GM21576 (cell line): Measurements from ENCODE around the gene LRRN3.

Source experiments
- ATAC-seq: cut with Tn5 transposase; IDR thresholded peaks from one replicate; pipeline ENCODE4 v1.9.1; 2021; ENCODE audit warnings: mild to moderate bottlenecking, moderate library complexity; ENCODE audit not compliant: unreplicated experiment

Gene LRRN3

DNA sequence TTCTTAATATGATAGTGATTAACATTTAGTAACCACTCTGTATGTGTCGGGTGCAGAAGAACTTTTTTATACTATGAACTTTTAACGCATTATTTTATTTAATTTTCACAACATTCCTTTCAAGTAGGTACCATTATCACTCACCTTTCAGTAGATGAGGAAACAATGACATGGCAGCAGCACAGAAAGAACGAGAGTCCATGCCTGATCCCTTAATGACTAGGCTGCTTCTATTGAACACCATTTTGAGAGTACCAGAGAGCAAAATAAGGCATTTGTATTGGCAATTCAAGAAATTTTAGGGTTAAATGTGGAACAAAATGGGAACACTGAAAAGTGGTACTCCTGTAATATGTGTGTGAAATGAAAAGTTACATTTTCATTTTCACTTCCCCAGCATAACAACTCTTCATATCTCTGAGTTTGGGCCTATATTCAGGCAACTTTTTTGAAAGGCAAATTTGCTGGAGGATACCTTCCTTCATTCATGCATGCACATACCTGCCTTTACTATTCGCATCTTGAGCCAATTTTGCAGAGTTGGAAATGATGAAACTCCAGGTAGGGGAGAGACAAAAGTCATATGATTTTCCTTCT, 12.8 kb downstream of the LRRN3 start:
- ATAC-seq = peak; percentile 83

DNA sequence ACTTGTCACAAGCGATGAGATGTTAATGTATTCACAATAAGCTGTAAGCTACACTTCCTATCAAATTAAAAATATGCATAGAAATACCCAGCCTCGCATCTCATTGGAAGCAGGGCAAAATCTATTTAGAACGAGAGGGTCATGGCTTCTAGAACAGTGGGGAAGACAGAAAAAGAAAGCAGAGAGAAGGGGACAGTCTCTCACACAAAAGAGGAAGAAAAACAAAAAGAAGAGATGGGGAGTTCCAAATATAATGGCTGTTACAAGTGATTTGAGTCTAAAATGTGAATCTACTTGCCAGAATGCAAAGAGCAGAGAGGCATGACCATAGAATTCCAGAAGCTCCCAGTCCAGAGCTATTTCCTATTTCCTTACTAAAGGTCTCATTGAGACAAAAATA, 13.8 kb downstream of the LRRN3 start:
- ATAC-seq = no peak

DNA sequence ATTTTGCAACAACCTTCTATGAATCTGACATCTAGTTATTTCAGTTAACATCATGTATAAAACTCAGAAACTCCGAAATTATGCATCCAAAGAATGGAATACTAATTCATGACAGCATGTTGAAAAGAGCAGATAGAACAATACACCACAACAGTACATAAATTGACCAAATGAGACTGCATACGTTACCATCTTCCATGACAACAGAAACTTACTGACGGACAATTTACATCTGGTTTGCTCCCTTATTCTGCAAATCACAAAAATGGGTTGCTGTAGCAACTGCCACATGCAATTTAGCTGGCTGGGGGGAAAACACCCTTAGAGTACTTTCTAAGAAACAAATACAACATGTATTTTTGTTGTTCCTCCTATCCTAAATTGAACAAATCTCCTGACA, 14.3 kb downstream of the LRRN3 start:
- no peak for ATAC-seq

DNA sequence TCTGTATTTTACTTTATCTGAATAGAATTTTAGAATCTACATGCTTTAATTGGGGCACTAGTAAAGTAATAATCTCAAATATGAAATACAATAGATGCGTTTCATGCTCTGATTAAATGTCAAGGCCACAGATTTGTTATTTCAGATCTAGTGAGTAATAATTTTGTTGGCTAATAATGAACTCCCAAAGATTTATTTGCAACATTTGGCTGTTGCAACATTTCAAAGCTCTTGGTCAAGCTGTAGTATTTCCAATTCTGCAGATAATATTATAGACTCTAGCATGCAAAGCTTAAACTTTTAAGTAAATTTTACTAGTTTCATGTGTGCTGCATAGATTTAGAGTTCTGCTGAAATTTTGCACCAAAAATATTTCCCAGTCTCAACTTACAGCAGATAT, 16.7 kb downstream of the LRRN3 start:
- ATAC-seq = no peak

DNA sequence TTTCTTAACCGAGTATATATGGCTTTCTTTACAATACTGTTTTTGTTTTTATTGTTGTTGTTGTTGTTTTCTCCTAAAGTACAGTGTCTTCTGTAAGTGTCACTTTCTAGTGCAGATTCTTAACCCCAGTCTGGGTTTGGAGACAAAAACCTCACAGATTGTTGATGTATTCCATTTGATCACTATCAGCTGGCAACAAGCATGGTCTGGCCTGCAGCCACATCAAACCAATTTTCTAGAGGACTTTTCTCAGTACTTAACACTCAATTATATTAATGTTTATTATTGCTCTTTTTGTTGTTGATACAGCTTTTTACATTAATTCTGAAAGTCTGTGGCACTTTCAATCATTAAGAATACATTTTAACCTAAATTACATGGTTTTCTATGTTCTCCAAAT, 17.1 kb downstream of the LRRN3 start:
- ATAC-seq = no peak

DNA sequence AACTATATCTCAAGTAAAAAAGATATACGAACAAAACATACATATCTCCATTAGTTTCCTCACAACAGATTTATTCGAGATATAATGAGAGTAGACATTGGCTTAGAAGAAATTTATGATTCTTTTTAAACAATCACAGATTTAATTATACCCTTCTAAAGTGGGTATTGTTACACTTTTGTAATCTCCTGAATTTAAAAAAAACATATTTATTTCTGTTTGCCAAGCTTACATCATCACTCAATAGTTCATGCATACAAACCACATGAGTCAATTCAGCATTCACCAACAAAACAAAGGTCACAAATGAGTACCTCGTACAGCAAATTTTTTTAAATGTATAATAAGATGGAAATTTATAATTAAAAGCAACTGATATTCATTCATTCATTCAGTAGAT, 17.6 kb downstream of the LRRN3 start:
- ATAC-seq = no peak

DNA sequence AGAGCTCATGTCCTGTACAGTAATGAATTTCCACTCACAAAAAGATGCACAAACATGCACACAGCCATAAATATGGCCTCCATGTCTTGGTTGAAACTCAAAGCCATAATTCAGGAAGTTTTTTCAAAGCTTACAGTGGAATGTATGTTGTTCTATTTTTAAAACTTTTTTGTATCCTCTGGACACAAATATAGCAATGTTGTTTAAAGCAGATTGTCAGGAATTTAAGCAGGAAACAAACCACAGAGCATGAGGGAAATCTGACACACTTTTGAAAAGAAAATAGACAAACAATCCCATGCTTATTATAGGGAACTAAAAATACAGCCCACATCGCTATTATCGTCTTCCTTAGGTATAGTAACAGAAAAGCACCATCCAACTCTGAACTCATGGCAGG, 21.5 kb downstream of the LRRN3 start:
- no peak for ATAC-seq

DNA sequence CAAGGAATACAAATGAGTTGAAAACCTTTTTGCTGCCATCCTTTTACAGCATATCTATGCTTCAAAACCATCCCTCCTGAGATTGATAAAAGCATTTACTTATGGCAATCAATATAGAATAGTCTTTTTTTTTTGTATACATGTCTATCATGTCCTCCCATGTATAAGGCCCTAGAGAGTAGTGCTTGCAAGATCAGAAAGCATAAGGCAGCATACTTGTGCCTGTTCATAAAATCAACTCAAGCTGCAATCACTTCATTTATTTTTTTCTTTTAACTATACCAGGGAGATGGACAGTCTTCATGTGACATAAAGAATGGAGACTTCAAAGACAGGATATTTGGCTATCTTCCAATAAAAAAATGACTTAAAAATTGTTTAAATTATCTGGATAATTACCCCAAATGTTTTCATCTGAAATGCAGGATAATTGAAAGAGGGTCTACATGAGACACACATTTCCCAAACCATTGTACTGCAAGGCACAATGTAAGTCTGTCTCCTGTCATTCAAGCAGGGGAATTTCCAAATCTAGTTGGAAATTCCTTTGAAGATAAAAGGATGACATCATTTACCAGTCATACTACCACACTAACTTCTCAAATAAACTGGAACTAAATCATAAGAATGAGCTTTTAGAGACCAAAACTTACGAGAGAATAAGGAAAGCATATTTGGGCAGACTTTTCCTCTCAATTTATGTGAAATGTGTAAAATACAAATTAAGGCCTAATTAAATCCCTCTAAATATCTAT, 22.5 kb downstream of the LRRN3 start:
- ATAC-seq = no peak

DNA sequence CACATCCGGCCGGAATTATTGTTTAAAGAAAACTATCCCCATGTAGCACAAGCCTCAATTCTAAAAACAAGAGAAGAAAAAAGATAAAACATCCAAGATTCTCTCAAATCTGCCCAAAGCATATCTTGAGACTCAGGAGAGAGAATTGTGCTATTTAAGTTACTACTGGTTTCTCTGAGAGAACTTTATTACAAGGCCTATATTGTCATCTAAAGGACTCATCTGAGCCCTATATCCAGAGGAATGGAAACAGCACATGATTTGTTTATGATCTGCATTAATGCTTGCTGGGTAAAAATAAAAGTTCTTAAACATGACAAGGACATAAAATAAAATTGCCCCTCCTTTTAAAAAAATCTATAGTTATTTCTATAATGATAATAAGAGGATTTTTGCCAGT, 25.0 kb downstream of the LRRN3 start:
- ATAC-seq = no peak

DNA sequence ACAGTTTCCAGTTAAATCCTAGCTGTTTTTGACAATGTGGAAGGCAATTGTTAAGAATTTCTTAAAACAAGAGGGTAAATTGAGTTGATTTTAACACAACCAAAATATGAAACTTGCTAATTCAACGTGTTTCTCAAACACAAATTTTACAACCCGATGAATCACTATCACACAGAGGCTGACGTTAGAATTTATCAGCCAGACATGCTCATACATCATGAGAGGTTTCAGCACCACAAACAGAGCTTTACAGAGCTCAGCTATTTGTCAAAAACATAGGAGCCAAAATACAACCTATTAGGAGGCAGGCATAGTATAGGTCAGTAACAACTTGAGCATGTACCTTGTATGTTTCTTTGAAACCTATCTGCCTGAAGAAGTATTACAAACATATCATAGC, 36.1 kb downstream of the LRRN3 start:
- ATAC-seq = no peak

DNA sequence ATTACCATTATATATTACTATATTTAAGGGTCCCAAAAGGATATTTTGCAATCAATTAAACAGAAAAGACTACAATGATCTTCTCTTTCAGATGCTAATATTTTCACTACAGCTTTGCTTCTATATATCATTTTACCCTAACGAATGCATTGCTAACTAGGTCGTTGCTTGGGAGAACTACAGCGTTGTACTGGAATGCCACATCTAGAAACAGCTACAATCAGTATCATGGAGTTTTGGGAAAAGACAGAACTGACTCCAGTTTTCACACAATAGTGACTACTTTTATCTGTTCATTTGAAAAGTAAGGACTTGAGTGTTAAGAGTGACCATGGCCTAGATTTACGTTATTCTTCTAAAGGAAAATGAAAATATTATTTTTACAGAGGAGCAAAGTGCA, 38.5 kb downstream of the LRRN3 start:
- no peak for ATAC-seq

DNA sequence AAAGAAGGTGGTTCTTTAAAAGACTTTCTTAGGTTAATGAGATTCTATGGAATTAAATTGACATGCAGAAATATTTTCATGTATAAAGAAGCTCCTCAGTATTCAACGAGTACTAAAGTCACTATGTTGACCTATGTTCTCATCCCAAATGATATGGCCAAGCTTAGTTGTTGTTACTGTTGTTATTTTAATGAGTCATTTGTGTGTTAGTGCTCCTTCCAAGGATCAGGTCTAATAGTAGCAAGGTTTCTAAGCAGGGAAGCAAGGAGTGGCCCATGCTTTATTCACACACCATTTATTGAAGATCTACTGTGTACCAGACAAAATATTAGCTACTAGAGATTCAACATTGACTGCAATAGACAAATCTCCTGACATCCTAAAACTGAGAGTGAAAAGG, 41.9 kb downstream of the LRRN3 start:
- ATAC-seq = no peak

DNA sequence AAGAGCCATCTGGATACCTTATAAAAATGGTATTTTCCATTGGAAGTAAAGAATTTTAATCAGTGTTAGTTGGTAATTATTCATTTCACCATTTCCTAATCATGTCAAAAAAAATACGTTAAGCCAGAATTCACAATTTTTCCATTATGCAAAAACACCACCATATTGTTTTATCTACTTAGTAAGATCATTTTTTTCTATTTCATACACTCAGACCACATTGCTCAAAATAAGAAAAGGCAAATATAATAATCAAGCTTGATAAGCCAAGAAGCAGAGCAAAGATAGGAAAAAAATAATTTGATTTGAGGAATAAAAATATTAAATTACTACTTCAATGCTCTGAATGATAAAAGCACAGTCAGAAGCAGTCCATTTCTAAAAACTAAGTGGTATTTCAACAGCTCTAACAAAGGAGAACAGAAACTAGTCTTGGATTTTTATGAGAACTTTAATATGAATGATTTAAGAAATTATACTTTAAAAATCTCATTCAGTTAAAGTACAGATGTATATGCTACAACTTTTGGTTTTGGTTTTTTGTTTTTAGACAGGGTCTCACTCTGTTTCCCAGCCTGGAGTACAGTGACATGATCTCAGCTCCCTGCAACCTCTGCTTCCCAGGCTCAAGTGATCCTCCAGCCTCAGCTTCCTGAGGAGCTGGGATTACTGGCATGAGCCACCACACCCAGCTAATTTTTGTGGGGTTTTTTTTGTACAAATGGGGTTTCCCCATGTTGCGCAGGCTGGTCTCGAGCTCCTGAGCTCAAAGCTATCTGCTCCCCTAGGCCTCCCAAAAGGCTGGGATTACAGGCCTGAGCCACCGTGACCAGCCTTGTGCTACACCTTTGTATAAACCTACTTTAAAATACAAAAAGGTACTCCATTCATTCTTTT, 46.6 kb downstream of the LRRN3 start:
- ATAC-seq = peak; percentile 80

DNA sequence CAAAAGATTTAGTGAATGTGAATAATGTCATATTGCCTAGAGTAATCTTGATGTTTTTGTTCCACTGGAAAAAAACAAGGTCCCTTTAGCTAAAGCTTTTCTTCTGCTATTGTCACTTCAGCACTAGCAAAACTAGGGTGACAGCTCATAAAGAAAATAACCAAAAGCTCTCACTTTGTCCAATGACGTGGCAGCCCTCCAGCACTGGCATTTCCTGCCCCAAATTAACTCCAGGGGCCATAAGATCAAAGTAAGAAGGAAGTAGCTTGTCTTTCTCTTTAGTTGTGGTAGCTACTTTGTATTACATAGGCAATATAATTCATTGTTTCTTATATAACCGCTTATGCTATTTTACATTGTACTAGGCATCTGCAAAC, 47.3 kb downstream of the LRRN3 start:
- ATAC-seq = peak; percentile 96

DNA sequence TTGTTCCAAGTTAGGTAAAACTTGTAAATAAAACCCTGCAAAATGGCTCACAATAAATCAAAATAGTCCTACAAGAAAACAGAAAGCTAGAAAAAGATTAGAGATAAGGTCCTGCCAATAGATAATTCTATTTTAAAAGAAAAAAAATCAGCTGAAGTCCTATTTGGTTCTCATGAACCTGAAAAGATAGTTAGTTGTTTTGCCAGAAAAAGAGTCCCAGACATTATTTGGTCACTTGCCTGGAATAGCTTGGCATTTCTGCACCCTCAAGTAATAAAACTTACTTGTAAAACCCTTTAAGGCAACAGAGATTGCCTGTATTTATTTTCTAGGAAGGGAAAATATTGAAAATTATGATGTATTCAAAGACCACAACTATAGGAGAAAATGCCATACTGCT, 47.7 kb downstream of the LRRN3 start:
- ATAC-seq = no peak

DNA sequence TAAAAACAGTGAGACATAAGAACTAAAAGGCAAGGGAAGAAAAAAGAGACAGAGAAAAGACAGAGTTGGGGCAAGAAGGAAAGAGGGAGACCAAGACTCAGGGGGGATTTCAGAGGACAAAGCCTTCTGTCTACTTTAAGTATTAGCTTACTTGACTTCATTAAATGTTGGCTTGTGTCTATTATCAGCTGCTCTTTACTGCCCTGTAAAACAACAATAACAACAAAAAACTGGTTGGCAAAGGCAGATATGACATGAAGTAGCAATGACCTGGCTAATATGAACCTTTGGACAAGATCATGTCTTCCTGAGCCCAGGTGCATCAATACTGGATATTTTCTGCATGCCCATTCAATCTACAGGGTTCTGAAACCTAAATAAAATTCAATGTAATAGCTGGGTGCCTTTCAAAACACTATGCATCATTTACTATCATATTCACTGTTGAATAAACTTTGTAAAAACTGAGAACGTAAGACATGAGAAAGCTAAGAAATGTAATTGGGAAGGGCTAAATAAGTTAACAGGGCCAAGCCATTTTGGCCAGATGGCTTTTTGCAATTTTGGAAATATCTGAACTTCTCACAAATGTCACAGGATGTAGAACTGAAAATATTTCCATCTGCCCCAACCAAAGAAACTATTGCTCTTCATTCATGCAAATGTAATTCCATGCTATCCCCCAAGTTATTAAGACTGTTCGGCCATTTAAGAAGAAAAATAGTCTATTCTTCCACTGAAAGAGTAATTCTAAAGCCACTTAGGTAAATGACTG, 49.4 kb downstream of the LRRN3 start:
- no peak for ATAC-seq

DNA sequence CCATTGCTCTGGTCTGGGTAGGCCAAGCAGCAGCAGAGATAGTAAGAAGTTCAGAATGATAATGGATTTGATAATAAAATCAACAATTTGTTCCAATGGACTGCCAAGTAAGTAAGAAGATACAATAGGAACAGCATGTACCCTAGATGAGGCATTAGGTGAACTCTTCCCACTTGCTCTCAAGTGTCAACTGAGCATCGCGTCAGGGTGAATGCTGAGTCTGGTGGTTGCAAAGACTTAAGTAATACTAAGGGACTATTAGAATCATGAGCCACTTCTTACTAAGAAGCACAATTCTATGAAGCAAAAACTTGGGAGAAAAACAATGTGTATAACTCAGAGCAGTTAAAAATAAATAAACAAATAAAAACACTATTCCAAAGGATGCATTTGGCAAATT, 54.5 kb downstream of the LRRN3 start:
- no peak for ATAC-seq

DNA sequence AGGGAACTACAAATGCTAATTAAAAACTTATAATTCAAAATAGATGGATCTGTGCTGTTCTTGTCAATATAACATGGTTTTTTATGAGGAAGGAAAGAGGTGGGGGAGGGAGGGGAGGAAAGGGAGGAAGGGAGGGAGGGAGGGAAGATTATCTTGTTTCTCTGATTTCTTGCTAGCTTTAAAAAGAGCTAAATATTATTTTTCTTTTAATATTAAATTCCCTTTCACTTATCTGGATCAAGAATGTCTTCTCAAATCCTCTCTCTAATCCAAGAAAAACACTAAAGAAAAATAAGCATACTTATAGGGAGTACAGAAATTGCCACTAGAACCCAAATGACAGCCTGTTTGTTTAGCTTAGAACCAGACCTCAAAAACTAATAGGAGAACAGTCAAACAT, 55.2 kb downstream of the LRRN3 start:
- ATAC-seq = no peak

DNA sequence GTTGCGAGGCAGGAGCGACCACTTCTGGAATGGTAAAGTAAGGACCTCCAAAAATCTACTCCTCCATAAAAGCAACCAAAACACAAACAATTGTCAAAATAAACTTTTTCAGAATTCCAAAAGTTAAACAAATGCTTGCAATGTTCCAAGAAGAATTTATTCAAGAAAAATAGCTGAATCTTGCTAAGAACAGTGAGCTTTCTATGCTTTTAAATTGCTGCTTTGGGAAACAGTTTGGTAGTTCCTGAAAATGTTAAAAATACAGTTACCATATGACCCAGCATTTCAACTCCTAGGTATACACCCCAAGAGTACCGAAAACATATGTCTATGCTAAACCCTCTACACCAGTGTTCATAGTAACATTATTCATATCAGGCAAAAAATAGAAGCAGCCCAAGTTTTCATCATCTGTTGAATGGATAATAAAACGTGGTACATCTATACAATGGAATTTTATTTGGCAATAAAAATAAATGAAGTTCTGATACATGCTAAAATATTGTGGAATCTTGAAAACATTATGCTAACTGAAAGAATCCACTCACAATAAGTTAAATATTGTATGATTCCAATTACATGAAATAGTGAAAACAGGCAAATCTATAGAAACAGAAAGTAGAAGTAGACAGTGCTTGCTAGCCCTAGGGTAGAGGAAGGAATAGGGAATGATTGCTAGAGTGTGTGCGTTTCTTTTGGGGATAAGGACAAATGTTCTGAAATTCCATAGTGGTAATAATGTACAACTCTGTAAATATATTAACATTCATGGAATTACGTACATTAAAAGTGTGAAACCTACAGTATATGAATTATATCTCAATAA, 57.0 kb downstream of the LRRN3 start:
- no peak for ATAC-seq

DNA sequence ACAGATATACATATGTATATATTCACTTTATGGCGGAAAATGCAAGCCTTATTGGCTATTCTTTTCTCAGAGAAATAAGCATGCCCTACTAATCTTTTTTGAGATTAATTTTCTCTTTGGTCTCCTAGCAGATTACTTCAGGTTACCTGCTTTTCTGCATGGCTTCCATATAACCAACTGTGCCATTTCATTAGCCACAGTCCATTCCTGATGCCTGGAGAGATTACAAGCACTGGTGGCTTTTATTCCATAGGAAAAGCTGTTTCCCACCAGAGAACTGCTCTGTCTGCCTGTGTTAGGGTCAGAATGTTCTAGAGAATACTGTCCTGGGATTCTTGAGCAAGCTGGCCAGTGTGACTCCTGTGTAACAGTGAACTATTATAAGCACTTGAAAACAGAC, 59.8 kb downstream of the LRRN3 start:
- no peak for ATAC-seq
